H1 (cell line): ENCODE measurements around the gene MARVELD2. TPM values are rescaled to one million over a fixed set of nuclear protein-coding genes. Genes with fewer than 3 reads are reported as not detected.

ENCODE experiments used
- CTCF ChIA-PET: fragments of 300-600 bp; sonication (Branson Sonifier 250); formaldehyde crosslinking; loops from one replicate; lab custom pipeline; 2021; ENCODE audit not compliant: partially characterized antibody; lab: Charles Lee
- POLR2A ChIA-PET: fragments of 300-600 bp; sonication (Branson Sonifier 250); formaldehyde crosslinking; loops from one replicate; lab custom pipeline; 2021; ENCODE audit warnings: inconsistent platforms; ENCODE audit not compliant: partially characterized antibody; lab: Charles Lee
- DNase-seq, 2 experiments: peaks; one replicate each; pipeline versions ENCODE4 v3.0.0 to v3.0.0-alpha.2; 2010 to 2022; ENCODE audit warnings: low spot score in 2 of 2, low read depth in 1 of 2, mixed read lengths in 1 of 2
- FAIRE-seq: peaks from 2 replicates; lab custom pipeline; 2011; peaks lifted over from hg19 to GRCh38; lab: Jason Lieb, UNC
- H2AFZ ChIP-seq: 2 replicates; pipeline ENCODE4 v1.8.1; 2012; ENCODE audit warnings: low read length, inconsistent platforms
- H2AK5ac ChIP-seq: 2 replicates; pipeline ENCODE4 v1.6.1; 2013; ENCODE audit warnings: low read depth, low read length
- H2BK120ac ChIP-seq: replicated peaks from 2 replicates; pipeline ENCODE3; 2013; ENCODE audit warnings: low read depth, low read length, inconsistent platforms
- H2BK12ac ChIP-seq: 2 replicates; pipeline ENCODE4 v1.6.1; 2013; ENCODE audit warnings: low read depth, low read length
- H2BK15ac ChIP-seq: 2 replicates; pipeline ENCODE4 v1.6.1; 2013; ENCODE audit warnings: low read length
- H2BK20ac ChIP-seq: 2 replicates; pipeline ENCODE4 v1.6.1; 2013; ENCODE audit warnings: low read length
- H2BK5ac ChIP-seq: 2 replicates; pipeline ENCODE4 v1.6.1; 2013; ENCODE audit warnings: low read depth, low read length
- H3K14ac ChIP-seq: 2 replicates; pipeline ENCODE4 v1.6.1; 2013; ENCODE audit warnings: inconsistent platforms; ENCODE audit not compliant: insufficient read length
- H3K18ac ChIP-seq: 2 replicates; pipeline ENCODE4 v1.6.1; 2013; ENCODE audit warnings: low read length; ENCODE audit errors: extremely low read depth
- H3K23ac ChIP-seq: 2 replicates; pipeline ENCODE4 v1.6.1; 2013; ENCODE audit warnings: inconsistent platforms; ENCODE audit not compliant: insufficient read length
- H3K23me2 ChIP-seq: 2 replicates; pipeline ENCODE4 v1.6.1; 2013; ENCODE audit warnings: low read depth, low read length
- H3K27ac ChIP-seq: 2 replicates; pipeline ENCODE4 v1.6.1; 2011; ENCODE audit warnings: low read depth, low read length, inconsistent platforms
- H3K27me3 ChIP-seq, 4 experiments: replicated peaks in 1 of 4; 1 replicate in 1 of 4; 2 replicates in 3 of 4; pipeline versions ENCODE4 v1.6.1 to v1.8.1; 2011 to 2013; ENCODE audit warnings: low read length in 3 of 4, mild to moderate bottlenecking in 3 of 4, inconsistent platforms in 2 of 4, mixed read lengths in 2 of 4, moderate library complexity in 1 of 4; ENCODE audit not compliant: control insufficient read depth in 3 of 4, insufficient read depth in 3 of 4; ENCODE audit errors: extremely low read depth in 1 of 4
- H3K36me3 ChIP-seq, 4 experiments: 2 replicates each; pipeline versions ENCODE4 v1.6.1 to v1.8.1; 2011 to 2013; ENCODE audit warnings: mild to moderate bottlenecking in 4 of 4, low read length in 3 of 4, moderate library complexity in 2 of 4, control low read depth in 1 of 4, inconsistent platforms in 1 of 4; ENCODE audit not compliant: insufficient read depth in 4 of 4, control insufficient read depth in 2 of 4
- H3K4ac ChIP-seq: replicated peaks from 2 replicates; pipeline ENCODE3; 2013; ENCODE audit warnings: low read length, low read depth, mixed read lengths, inconsistent platforms; ENCODE audit not compliant: insufficient read length
- H3K4me1 ChIP-seq, 4 experiments: replicated peaks in 1 of 4; 1 replicate in 1 of 4; 2 replicates in 3 of 4; pipeline versions ENCODE4 v1.6.1 to v1.8.1; 2011 to 2013; ENCODE audit warnings: low read length in 3 of 4, inconsistent platforms in 2 of 4, mixed read lengths in 1 of 4; ENCODE audit not compliant: insufficient read depth in 4 of 4, control insufficient read depth in 3 of 4
- H3K4me2 ChIP-seq, 2 experiments: 2 replicates each; pipeline versions ENCODE4 v1.6.1 to v1.8.1; 2011 to 2013; ENCODE audit warnings: low read depth in 2 of 2, low read length in 2 of 2, control low read depth in 1 of 2, inconsistent platforms in 1 of 2, mild to moderate bottlenecking in 1 of 2; ENCODE audit not compliant: insufficient read depth in 1 of 2
- H3K4me3 ChIP-seq, 4 experiments: fragments of 200-600, 300-600 bp in 1 of 4; sonication (generic), shearing (Covaris generic), sonication (Bioruptor Twin) in 1 of 4; 2 replicates each; pipeline versions ENCODE4 v1.5.1 to v1.8.1; 2011 to 2016; ENCODE audit warnings: low read length in 4 of 4, low read depth in 3 of 4, control low read depth in 2 of 4, inconsistent platforms in 2 of 4, mild to moderate bottlenecking in 2 of 4, mixed read lengths in 1 of 4, moderate library complexity in 1 of 4; ENCODE audit not compliant: insufficient read depth in 2 of 4; ENCODE audit errors: extremely low read depth in 1 of 4
- H3K56ac ChIP-seq: replicated peaks from 2 replicates; pipeline ENCODE3; 2013; ENCODE audit warnings: low read depth, mild to moderate bottlenecking, mixed read lengths, low read length, inconsistent platforms; ENCODE audit not compliant: insufficient read length
- H3K79me1 ChIP-seq: 2 replicates; pipeline ENCODE4 v1.6.1; 2013; ENCODE audit warnings: low read depth, low read length, control low read depth
- H3K79me2 ChIP-seq, 2 experiments: 2 replicates each; pipeline versions ENCODE4 v1.6.1 to v1.8.1; 2012 to 2013; ENCODE audit warnings: low read length in 2 of 2, mild to moderate bottlenecking in 2 of 2, inconsistent platforms in 1 of 2; ENCODE audit not compliant: insufficient read depth in 2 of 2, control insufficient read depth in 1 of 2
- H3K9ac ChIP-seq, 4 experiments: replicated peaks in 1 of 4; 1 replicate in 1 of 4; 2 replicates in 3 of 4; pipeline versions ENCODE4 v1.6.1 to v1.8.1; 2011 to 2013; ENCODE audit warnings: low read depth in 3 of 4, low read length in 3 of 4, control low read depth in 2 of 4, mild to moderate bottlenecking in 2 of 4, moderate library complexity in 2 of 4, inconsistent platforms in 1 of 4; ENCODE audit errors: extremely low read depth in 1 of 4
- H3K9me3 ChIP-seq, 2 experiments: 2 replicates each; pipeline versions ENCODE4 v1.6.1 to v1.8.1; 2012 to 2013; ENCODE audit warnings: mild to moderate bottlenecking in 2 of 2, moderate library complexity in 2 of 2, control low read depth in 1 of 2, inconsistent platforms in 1 of 2, low read depth in 1 of 2, low read length in 1 of 2, mixed read lengths in 1 of 2; ENCODE audit not compliant: insufficient read depth in 2 of 2
- H4K20me1 ChIP-seq, 2 experiments: replicated peaks in 1 of 2; 2 replicates each; pipeline versions ENCODE3 to v1.8.1; 2011 to 2013; ENCODE audit warnings: inconsistent platforms in 2 of 2, low read length in 2 of 2, mild to moderate bottlenecking in 1 of 2; ENCODE audit not compliant: insufficient read depth in 2 of 2, control insufficient read depth in 1 of 2
- H4K5ac ChIP-seq: 2 replicates; pipeline ENCODE4 v1.6.1; 2013; ENCODE audit warnings: low read length, low read depth, mixed read lengths, inconsistent platforms; ENCODE audit not compliant: insufficient read length
- H4K8ac ChIP-seq: 2 replicates; pipeline ENCODE4 v1.8.0; 2013; ENCODE audit warnings: mild to moderate bottlenecking, moderate library complexity, low read length, inconsistent platforms; ENCODE audit not compliant: insufficient read depth; ENCODE audit errors: extremely low read depth
- H4K91ac ChIP-seq: replicated peaks from 2 replicates; pipeline ENCODE3; 2013; ENCODE audit warnings: low read length, mixed read lengths, inconsistent platforms; ENCODE audit not compliant: insufficient read length
- BACH1 ChIP-seq: IDR thresholded peaks from 2 replicates; pipeline ENCODE4 v1.6.1; 2012; ENCODE audit warnings: low read length, improper control_type of control experiment
- BRCA1 ChIP-seq: IDR thresholded peaks from 2 replicates; pipeline ENCODE4 v1.6.1; 2012; ENCODE audit warnings: low read depth, low read length, improper control_type of control experiment
- CBX5 ChIP-seq: fragments of 300-800, 300-1000 bp; sonication (generic); IDR thresholded peaks from 2 replicates; pipeline ENCODE4 v1.7.1; 2016; ENCODE audit warnings: antibody characterized with exemption, low read length, low read depth
- JUND ChIP-seq: IDR thresholded peaks from 2 replicates; pipeline ENCODE4 v1.6.1; 2011; ENCODE audit warnings: mild to moderate bottlenecking, improper control_type of control experiment, low read length
- KDM5A ChIP-seq: fragments of 200-600 bp; IDR thresholded peaks from 2 replicates; pipeline ENCODE4 v1.7.1; 2012; ENCODE audit warnings: mild to moderate bottlenecking, low read length, inconsistent platforms, mixed read lengths
- PHF8 ChIP-seq: fragments of 200-600 bp; sonication (generic); conservative IDR thresholded peaks from 2 replicates; pipeline ENCODE4 v1.7.1; 2012; ENCODE audit warnings: low read depth, mild to moderate bottlenecking, inconsistent platforms, low read length, moderate library complexity
- POLR2AphosphoS5 ChIP-seq: IDR thresholded peaks from 2 replicates; pipeline ENCODE4 v1.6.1; 2011; ENCODE audit warnings: low read depth, low read length
- RAD21 ChIP-seq, 2 experiments: IDR thresholded peaks in 1 of 2; conservative IDR thresholded peaks in 1 of 2; 2 replicates each; pipeline ENCODE4 v1.6.1; 2011; ENCODE audit warnings: low read depth in 2 of 2, low read length in 2 of 2, improper control_type of control experiment in 1 of 2, inconsistent platforms in 1 of 2, mild to moderate bottlenecking in 1 of 2, moderate library complexity in 1 of 2
- SIN3A ChIP-seq, 2 experiments: IDR thresholded peaks in 1 of 2; conservative IDR thresholded peaks in 1 of 2; 2 replicates each; pipeline ENCODE4 v1.6.1; 2011 to 2012; ENCODE audit warnings: low read length in 2 of 2, improper control_type of control experiment in 1 of 2, low read depth in 1 of 2, mild to moderate bottlenecking in 1 of 2
- WGBS, 2 experiments: shearing (Covaris generic) in 1 of 2; methylation state at CpG; one replicate each; pipeline versions ENCODE4 v1.1.6 to v1.1.7; 2013 to 2015; ENCODE audit warnings: low lambda C conversion rate in 2 of 2, mixed read lengths in 2 of 2, inconsistent platforms in 1 of 2, low coverage in 1 of 2, missing lambda C conversion rate in 1 of 2; ENCODE audit not compliant: insufficient replicate concordance in 2 of 2, insufficient coverage in 1 of 2, insufficient read length in 1 of 2; ENCODE audit errors: extremely low coverage in 1 of 2, missing lambda C conversion rate in 1 of 2; 5-methylcytosine and 5-hydroxymethylcytosine counted together
- polyA plus RNA-seq, 7 experiments: library from polyadenylated mRNA; depleted of rRNA in 3 of 7; stranded (reverse) in 5 of 7; unstranded in 2 of 7; fragments of >200 nt in 5 of 7; fragments of 200-250 nt in 2 of 7; gene quantifications; 1 replicate in 5 of 7; 2 replicates in 1 of 7; 4 replicates in 1 of 7; pipeline versions ENCODE4 v1.2.1 to v1.2.3, GENCODE V29; 2011 to 2013; ENCODE audit warnings: missing spikeins in 2 of 7, mixed read lengths in 2 of 7
- total RNA-seq: library from RNA; stranded (reverse); fragmentation: NEBNext Ultra II Directional; extraction: Animal tissue kit (Norgen Biotek cat#: 25700); gene quantifications from 2 replicates; pipeline ENCODE4 v1.2.1, GENCODE V29; 2021
- TF ChIP-seq, protein P1 (sequence below), 3 experiments: IDR thresholded peaks; 1 replicate in 2 of 3; 2 replicates in 1 of 3; pipeline versions ENCODE4 v1.5.1 to v1.6.1; 2011; ENCODE audit warnings: low read length in 3 of 3, mild to moderate bottlenecking in 3 of 3, inconsistent platforms in 2 of 3, low read depth in 1 of 3, moderate library complexity in 1 of 3; ENCODE audit not compliant: insufficient read depth in 1 of 3; ENCODE audit errors: control extremely low read depth in 1 of 3

The MARVELD2 gene
- total and polyA plus RNA-seq, 2 of the 8 experiments (the other 6 are each of a cell fraction or from before 2014, with no cell fraction given): 18.7 to 31.0 TPM

GRCh38 chr5:69454460-69455249 lies 39.7 kb downstream of the MARVELD2 start:
- H3K27ac ChIP-seq: no peak overlapping the region
- no peaks in the 10 kb centered on the region for H3K79me1 ChIP-seq
- H2BK120ac ChIP-seq: no peak overlapping the region
- H3K36me3 ChIP-seq: no peaks in the 10 kb centered on the region
- H4K8ac ChIP-seq: no peak overlapping the region
- no peak for FAIRE-seq
- H3K18ac ChIP-seq: no peak overlapping the region
- H3K4me3 ChIP-seq: no peak overlapping the region
- no peaks in the 10 kb centered on the region for H3K23me2 ChIP-seq
- no peak overlapping the region for H3K23ac ChIP-seq
- ChIA-PET POLR2A (no interaction called here), CTCF (interaction anchor here (0.6 to 1.2 kb wide), 3 partner anchors 11 to 59 kb away, joined by 3 to 5 read pairs (median 3); no protein-coding TSS in a partner anchor)
- no peak overlapping the region for H3K4ac ChIP-seq
- H3K79me2 ChIP-seq: no peaks in the 10 kb centered on the region
- H2AFZ ChIP-seq: peak overlapping the region; percentile 73
- H2AK5ac ChIP-seq: no peak overlapping the region
- no peaks in the 10 kb centered on the region for H3K9me3 ChIP-seq
- H4K91ac ChIP-seq: no peak overlapping the region
- no peaks in the 10 kb centered on the region for H3K4me1 ChIP-seq
- no peak overlapping the region for H3K56ac ChIP-seq
- no peak overlapping the region for H2BK5ac ChIP-seq
- no peak overlapping the region for H4K5ac ChIP-seq
- DNase-seq: no peak
- WGBS, 2 experiments: 86% methylated on average over 6 of the region's 8 CpGs; no CpG with 5 or more reads in 1 of the 2 experiments
- no peak overlapping the region for H2BK12ac ChIP-seq
- H3K9ac ChIP-seq: no peak overlapping the region
- H3K27me3 ChIP-seq: no peaks in the 10 kb centered on the region
- H3K14ac ChIP-seq: no peak overlapping the region
- H2BK20ac ChIP-seq: no peak overlapping the region
- no peak overlapping the region for H3K4me2 ChIP-seq
- no peak overlapping the region for H2BK15ac ChIP-seq
- H4K20me1 ChIP-seq: no peaks in the 10 kb centered on the region
- TF ChIP-seq BACH1 (no peak), POLR2AphosphoS5 (no peak), PHF8 (no peak), JUND (no peak), RAD21 (IDR thresholded peaks at IDR 0.05 in 1 of 2, conservative IDR thresholded peaks at IDR 0.05 in 1 of 2; ENCODE audit: low read depth in 2 of 2, low read length in 2 of 2) (no peak), BRCA1 (no peak), CBX5 (no peak), KDM5A (no peak), SIN3A (conservative IDR thresholded peaks at IDR 0.05 in 1 of 2, IDR thresholded peaks at IDR 0.05 in 1 of 2; ENCODE audit: low read depth in 1 of 2, low read length in 2 of 2) (no peak)
- TF ChIP-seq, protein P1, sequence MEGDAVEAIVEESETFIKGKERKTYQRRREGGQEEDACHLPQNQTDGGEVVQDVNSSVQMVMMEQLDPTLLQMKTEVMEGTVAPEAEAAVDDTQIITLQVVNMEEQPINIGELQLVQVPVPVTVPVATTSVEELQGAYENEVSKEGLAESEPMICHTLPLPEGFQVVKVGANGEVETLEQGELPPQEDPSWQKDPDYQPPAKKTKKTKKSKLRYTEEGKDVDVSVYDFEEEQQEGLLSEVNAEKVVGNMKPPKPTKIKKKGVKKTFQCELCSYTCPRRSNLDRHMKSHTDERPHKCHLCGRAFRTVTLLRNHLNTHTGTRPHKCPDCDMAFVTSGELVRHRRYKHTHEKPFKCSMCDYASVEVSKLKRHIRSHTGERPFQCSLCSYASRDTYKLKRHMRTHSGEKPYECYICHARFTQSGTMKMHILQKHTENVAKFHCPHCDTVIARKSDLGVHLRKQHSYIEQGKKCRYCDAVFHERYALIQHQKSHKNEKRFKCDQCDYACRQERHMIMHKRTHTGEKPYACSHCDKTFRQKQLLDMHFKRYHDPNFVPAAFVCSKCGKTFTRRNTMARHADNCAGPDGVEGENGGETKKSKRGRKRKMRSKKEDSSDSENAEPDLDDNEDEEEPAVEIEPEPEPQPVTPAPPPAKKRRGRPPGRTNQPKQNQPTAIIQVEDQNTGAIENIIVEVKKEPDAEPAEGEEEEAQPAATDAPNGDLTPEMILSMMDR (IDR thresholded peaks at IDR 0.05; ENCODE audit: control extremely low read depth in 1 of 3, insufficient read depth in 1 of 3, low read depth in 1 of 3, low read length in 3 of 3): no peak
